H1 (cell line): ENCODE results near the gene LRCH1. TPM values are rescaled to one million over a fixed set of nuclear protein-coding genes. Genes with fewer than 3 reads are reported as not detected.
A peak's percentile ranks its signal among the peaks of the same experiment; 100 is the strongest.

Source experiments
- CTCF ChIA-PET: fragments of 300-600 bp; sonication (Branson Sonifier 250); formaldehyde crosslinking; loops from one replicate; lab custom pipeline; 2021; ENCODE audit not compliant: partially characterized antibody; lab: Charles Lee
- POLR2A ChIA-PET: fragments of 300-600 bp; sonication (Branson Sonifier 250); formaldehyde crosslinking; loops from one replicate; lab custom pipeline; 2021; ENCODE audit warnings: inconsistent platforms; ENCODE audit not compliant: partially characterized antibody; lab: Charles Lee
- DNase-seq, 2 experiments: peaks; one replicate each; pipeline versions ENCODE4 v3.0.0 to v3.0.0-alpha.2; 2010 to 2022; ENCODE audit warnings: low spot score in 2 of 2, low read depth in 1 of 2, mixed read lengths in 1 of 2
- FAIRE-seq: peaks from 2 replicates; lab custom pipeline; 2011; peaks lifted over from hg19 to GRCh38; lab: Jason Lieb, UNC
- H2AFZ ChIP-seq: 2 replicates; pipeline ENCODE4 v1.8.1; 2012; ENCODE audit warnings: low read length, inconsistent platforms
- H2AK5ac ChIP-seq: 2 replicates; pipeline ENCODE4 v1.6.1; 2013; ENCODE audit warnings: low read depth, low read length
- H2BK120ac ChIP-seq: replicated peaks from 2 replicates; pipeline ENCODE3; 2013; ENCODE audit warnings: low read depth, low read length, inconsistent platforms
- H2BK12ac ChIP-seq: 2 replicates; pipeline ENCODE4 v1.6.1; 2013; ENCODE audit warnings: low read depth, low read length
- H2BK15ac ChIP-seq: 2 replicates; pipeline ENCODE4 v1.6.1; 2013; ENCODE audit warnings: low read length
- H2BK20ac ChIP-seq: 2 replicates; pipeline ENCODE4 v1.6.1; 2013; ENCODE audit warnings: low read length
- H2BK5ac ChIP-seq: 2 replicates; pipeline ENCODE4 v1.6.1; 2013; ENCODE audit warnings: low read depth, low read length
- H3K14ac ChIP-seq: 2 replicates; pipeline ENCODE4 v1.6.1; 2013; ENCODE audit warnings: inconsistent platforms; ENCODE audit not compliant: insufficient read length
- H3K18ac ChIP-seq: 2 replicates; pipeline ENCODE4 v1.6.1; 2013; ENCODE audit warnings: low read length; ENCODE audit errors: extremely low read depth
- H3K23ac ChIP-seq: 2 replicates; pipeline ENCODE4 v1.6.1; 2013; ENCODE audit warnings: inconsistent platforms; ENCODE audit not compliant: insufficient read length
- H3K23me2 ChIP-seq: 2 replicates; pipeline ENCODE4 v1.6.1; 2013; ENCODE audit warnings: low read depth, low read length
- H3K27ac ChIP-seq: 2 replicates; pipeline ENCODE4 v1.6.1; 2011; ENCODE audit warnings: low read depth, low read length, inconsistent platforms
- H3K27me3 ChIP-seq, 4 experiments: replicated peaks in 1 of 4; 1 replicate in 1 of 4; 2 replicates in 3 of 4; pipeline versions ENCODE4 v1.6.1 to v1.8.1; 2011 to 2013; ENCODE audit warnings: low read length in 3 of 4, mild to moderate bottlenecking in 3 of 4, inconsistent platforms in 2 of 4, mixed read lengths in 2 of 4, moderate library complexity in 1 of 4; ENCODE audit not compliant: control insufficient read depth in 3 of 4, insufficient read depth in 3 of 4; ENCODE audit errors: extremely low read depth in 1 of 4
- H3K36me3 ChIP-seq, 4 experiments: 2 replicates each; pipeline versions ENCODE4 v1.6.1 to v1.8.1; 2011 to 2013; ENCODE audit warnings: mild to moderate bottlenecking in 4 of 4, low read length in 3 of 4, moderate library complexity in 2 of 4, control low read depth in 1 of 4, inconsistent platforms in 1 of 4; ENCODE audit not compliant: insufficient read depth in 4 of 4, control insufficient read depth in 2 of 4
- H3K4ac ChIP-seq: replicated peaks from 2 replicates; pipeline ENCODE3; 2013; ENCODE audit warnings: low read length, low read depth, mixed read lengths, inconsistent platforms; ENCODE audit not compliant: insufficient read length
- H3K4me1 ChIP-seq, 4 experiments: replicated peaks in 1 of 4; 1 replicate in 1 of 4; 2 replicates in 3 of 4; pipeline versions ENCODE4 v1.6.1 to v1.8.1; 2011 to 2013; ENCODE audit warnings: low read length in 3 of 4, inconsistent platforms in 2 of 4, mixed read lengths in 1 of 4; ENCODE audit not compliant: insufficient read depth in 4 of 4, control insufficient read depth in 3 of 4
- H3K4me2 ChIP-seq, 2 experiments: 2 replicates each; pipeline versions ENCODE4 v1.6.1 to v1.8.1; 2011 to 2013; ENCODE audit warnings: low read depth in 2 of 2, low read length in 2 of 2, control low read depth in 1 of 2, inconsistent platforms in 1 of 2, mild to moderate bottlenecking in 1 of 2; ENCODE audit not compliant: insufficient read depth in 1 of 2
- H3K4me3 ChIP-seq, 4 experiments: fragments of 200-600, 300-600 bp in 1 of 4; sonication (generic), shearing (Covaris generic), sonication (Bioruptor Twin) in 1 of 4; 2 replicates each; pipeline versions ENCODE4 v1.5.1 to v1.8.1; 2011 to 2016; ENCODE audit warnings: low read length in 4 of 4, low read depth in 3 of 4, control low read depth in 2 of 4, inconsistent platforms in 2 of 4, mild to moderate bottlenecking in 2 of 4, mixed read lengths in 1 of 4, moderate library complexity in 1 of 4; ENCODE audit not compliant: insufficient read depth in 2 of 4; ENCODE audit errors: extremely low read depth in 1 of 4
- H3K56ac ChIP-seq: replicated peaks from 2 replicates; pipeline ENCODE3; 2013; ENCODE audit warnings: low read depth, mild to moderate bottlenecking, mixed read lengths, low read length, inconsistent platforms; ENCODE audit not compliant: insufficient read length
- H3K79me1 ChIP-seq: 2 replicates; pipeline ENCODE4 v1.6.1; 2013; ENCODE audit warnings: low read depth, low read length, control low read depth
- H3K79me2 ChIP-seq, 2 experiments: 2 replicates each; pipeline versions ENCODE4 v1.6.1 to v1.8.1; 2012 to 2013; ENCODE audit warnings: low read length in 2 of 2, mild to moderate bottlenecking in 2 of 2, inconsistent platforms in 1 of 2; ENCODE audit not compliant: insufficient read depth in 2 of 2, control insufficient read depth in 1 of 2
- H3K9ac ChIP-seq, 4 experiments: replicated peaks in 1 of 4; 1 replicate in 1 of 4; 2 replicates in 3 of 4; pipeline versions ENCODE4 v1.6.1 to v1.8.1; 2011 to 2013; ENCODE audit warnings: low read depth in 3 of 4, low read length in 3 of 4, control low read depth in 2 of 4, mild to moderate bottlenecking in 2 of 4, moderate library complexity in 2 of 4, inconsistent platforms in 1 of 4; ENCODE audit errors: extremely low read depth in 1 of 4
- H3K9me3 ChIP-seq, 2 experiments: 2 replicates each; pipeline versions ENCODE4 v1.6.1 to v1.8.1; 2012 to 2013; ENCODE audit warnings: mild to moderate bottlenecking in 2 of 2, moderate library complexity in 2 of 2, control low read depth in 1 of 2, inconsistent platforms in 1 of 2, low read depth in 1 of 2, low read length in 1 of 2, mixed read lengths in 1 of 2; ENCODE audit not compliant: insufficient read depth in 2 of 2
- H4K20me1 ChIP-seq, 2 experiments: replicated peaks in 1 of 2; 2 replicates each; pipeline versions ENCODE3 to v1.8.1; 2011 to 2013; ENCODE audit warnings: inconsistent platforms in 2 of 2, low read length in 2 of 2, mild to moderate bottlenecking in 1 of 2; ENCODE audit not compliant: insufficient read depth in 2 of 2, control insufficient read depth in 1 of 2
- H4K5ac ChIP-seq: 2 replicates; pipeline ENCODE4 v1.6.1; 2013; ENCODE audit warnings: low read length, low read depth, mixed read lengths, inconsistent platforms; ENCODE audit not compliant: insufficient read length
- H4K8ac ChIP-seq: 2 replicates; pipeline ENCODE4 v1.8.0; 2013; ENCODE audit warnings: mild to moderate bottlenecking, moderate library complexity, low read length, inconsistent platforms; ENCODE audit not compliant: insufficient read depth; ENCODE audit errors: extremely low read depth
- H4K91ac ChIP-seq: replicated peaks from 2 replicates; pipeline ENCODE3; 2013; ENCODE audit warnings: low read length, mixed read lengths, inconsistent platforms; ENCODE audit not compliant: insufficient read length
- EP300 ChIP-seq, 2 experiments: IDR thresholded peaks; 1 replicate in 1 of 2; 2 replicates in 1 of 2; pipeline ENCODE4 v1.6.1; 2011 to 2012; ENCODE audit warnings: low read depth in 2 of 2, low read length in 2 of 2, mild to moderate bottlenecking in 2 of 2, borderline replicate concordance in 1 of 2, inconsistent platforms in 1 of 2, moderate library complexity in 1 of 2
- RAD21 ChIP-seq, 2 experiments: IDR thresholded peaks in 1 of 2; conservative IDR thresholded peaks in 1 of 2; 2 replicates each; pipeline ENCODE4 v1.6.1; 2011; ENCODE audit warnings: low read depth in 2 of 2, low read length in 2 of 2, improper control_type of control experiment in 1 of 2, inconsistent platforms in 1 of 2, mild to moderate bottlenecking in 1 of 2, moderate library complexity in 1 of 2
- WGBS, 2 experiments: shearing (Covaris generic) in 1 of 2; methylation state at CpG; one replicate each; pipeline versions ENCODE4 v1.1.6 to v1.1.7; 2013 to 2015; ENCODE audit warnings: low lambda C conversion rate in 2 of 2, mixed read lengths in 2 of 2, inconsistent platforms in 1 of 2, low coverage in 1 of 2, missing lambda C conversion rate in 1 of 2; ENCODE audit not compliant: insufficient replicate concordance in 2 of 2, insufficient coverage in 1 of 2, insufficient read length in 1 of 2; ENCODE audit errors: extremely low coverage in 1 of 2, missing lambda C conversion rate in 1 of 2; 5-methylcytosine and 5-hydroxymethylcytosine counted together
- polyA plus RNA-seq, 7 experiments: library from polyadenylated mRNA; depleted of rRNA in 3 of 7; stranded (reverse) in 5 of 7; unstranded in 2 of 7; fragments of >200 nt in 5 of 7; fragments of 200-250 nt in 2 of 7; gene quantifications; 1 replicate in 5 of 7; 2 replicates in 1 of 7; 4 replicates in 1 of 7; pipeline versions ENCODE4 v1.2.1 to v1.2.3, GENCODE V29; 2011 to 2013; ENCODE audit warnings: missing spikeins in 2 of 7, mixed read lengths in 2 of 7
- total RNA-seq: library from RNA; stranded (reverse); fragmentation: NEBNext Ultra II Directional; extraction: Animal tissue kit (Norgen Biotek cat#: 25700); gene quantifications from 2 replicates; pipeline ENCODE4 v1.2.1, GENCODE V29; 2021
- TF ChIP-seq, protein P1 (sequence below), 3 experiments: IDR thresholded peaks; 1 replicate in 2 of 3; 2 replicates in 1 of 3; pipeline versions ENCODE4 v1.5.1 to v1.6.1; 2011; ENCODE audit warnings: low read length in 3 of 3, mild to moderate bottlenecking in 3 of 3, inconsistent platforms in 2 of 3, low read depth in 1 of 3, moderate library complexity in 1 of 3; ENCODE audit not compliant: insufficient read depth in 1 of 3; ENCODE audit errors: control extremely low read depth in 1 of 3
- TF ChIP-seq, protein P2 (sequence below): IDR thresholded peaks from 2 replicates; pipeline ENCODE4 v1.6.1; 2012; ENCODE audit warnings: inconsistent platforms

The LRCH1 gene
- total and polyA plus RNA-seq, 2 of the 8 experiments (the other 6 are each of a cell fraction or from before 2014, with no cell fraction given) = 3.0 to 10.1 TPM

DNA sequence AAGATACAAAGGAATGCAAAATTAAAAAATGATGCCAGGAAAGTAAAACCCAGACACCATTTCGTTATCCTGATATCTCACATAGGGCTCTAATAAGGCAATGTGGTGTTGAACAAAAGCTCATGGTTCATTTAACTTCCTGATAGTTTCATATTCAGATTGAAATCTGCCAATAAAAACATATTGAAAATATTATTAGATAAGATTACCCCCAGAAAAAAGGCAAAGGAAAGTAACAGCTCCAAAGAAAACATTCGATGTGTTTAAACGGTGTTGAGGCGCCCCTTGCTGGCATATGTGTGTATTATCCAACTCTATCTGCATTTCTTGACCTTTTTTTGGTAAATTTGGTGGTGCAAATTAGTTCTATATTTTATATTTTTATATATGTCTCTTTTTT is 168.1 kb downstream of the LRCH1 start:
- no peaks in the 10 kb centered on the region for H3K79me2 ChIP-seq
- H3K9ac ChIP-seq = no peak overlapping the region
- no peaks in the 10 kb centered on the region for H3K23me2 ChIP-seq
- WGBS, 2 experiments = 39% methylated on average over 4 of the region's 4 CpGs; no CpG with 5 or more reads in 1 of the 2 experiments
- FAIRE-seq (no peak), DNase-seq (no peak)
- H3K4me2 ChIP-seq = no peak overlapping the region
- ChIA-PET CTCF (interaction anchor here (0.5 to 8.5 kb wide), 28 partner anchors 13 to 1568 kb away, joined by 3 to 64 read pairs (median 4); partner anchors contain the start of gene LRCH1), POLR2A (no interaction called here)
- H3K4ac ChIP-seq = no peak overlapping the region
- H3K27me3 ChIP-seq = no peaks in the 10 kb centered on the region
- H3K56ac ChIP-seq = no peak overlapping the region
- no peaks in the 10 kb centered on the region for H3K79me1 ChIP-seq
- H2AK5ac ChIP-seq = no peak overlapping the region
- H4K5ac ChIP-seq = no peak overlapping the region
- no peak overlapping the region for H3K4me3 ChIP-seq
- H2BK12ac ChIP-seq = no peak overlapping the region
- H3K36me3 ChIP-seq = peaks cover 0 to 3% (median under 1%) of the 10 kb centered on the region in 4 experiments; a peak in 1 of 8 replicates
- no peaks in the 10 kb centered on the region for H3K9me3 ChIP-seq
- no peak overlapping the region for H3K18ac ChIP-seq
- H4K20me1 ChIP-seq = no peaks in the 10 kb centered on the region
- no peaks in the 10 kb centered on the region for H3K4me1 ChIP-seq
- H2BK120ac ChIP-seq = no peak overlapping the region
- H2BK15ac ChIP-seq = no peak overlapping the region
- no peak overlapping the region for H3K27ac ChIP-seq
- H3K23ac ChIP-seq = no peak overlapping the region
- no peak overlapping the region for H2AFZ ChIP-seq
- no peak overlapping the region for H2BK5ac ChIP-seq
- TF ChIP-seq, protein P1, sequence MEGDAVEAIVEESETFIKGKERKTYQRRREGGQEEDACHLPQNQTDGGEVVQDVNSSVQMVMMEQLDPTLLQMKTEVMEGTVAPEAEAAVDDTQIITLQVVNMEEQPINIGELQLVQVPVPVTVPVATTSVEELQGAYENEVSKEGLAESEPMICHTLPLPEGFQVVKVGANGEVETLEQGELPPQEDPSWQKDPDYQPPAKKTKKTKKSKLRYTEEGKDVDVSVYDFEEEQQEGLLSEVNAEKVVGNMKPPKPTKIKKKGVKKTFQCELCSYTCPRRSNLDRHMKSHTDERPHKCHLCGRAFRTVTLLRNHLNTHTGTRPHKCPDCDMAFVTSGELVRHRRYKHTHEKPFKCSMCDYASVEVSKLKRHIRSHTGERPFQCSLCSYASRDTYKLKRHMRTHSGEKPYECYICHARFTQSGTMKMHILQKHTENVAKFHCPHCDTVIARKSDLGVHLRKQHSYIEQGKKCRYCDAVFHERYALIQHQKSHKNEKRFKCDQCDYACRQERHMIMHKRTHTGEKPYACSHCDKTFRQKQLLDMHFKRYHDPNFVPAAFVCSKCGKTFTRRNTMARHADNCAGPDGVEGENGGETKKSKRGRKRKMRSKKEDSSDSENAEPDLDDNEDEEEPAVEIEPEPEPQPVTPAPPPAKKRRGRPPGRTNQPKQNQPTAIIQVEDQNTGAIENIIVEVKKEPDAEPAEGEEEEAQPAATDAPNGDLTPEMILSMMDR (IDR thresholded peaks at IDR 0.05; ENCODE audit: control extremely low read depth in 1 of 3, insufficient read depth in 1 of 3, low read depth in 1 of 3, low read length in 3 of 3) = peak in 2 of 3 experiments; percentile 56 to 68; a peak in 3 of 4 replicates
- no peak for TF ChIP-seq EP300 (IDR thresholded peaks at IDR 0.05; ENCODE audit: borderline replicate concordance in 1 of 2, low read depth in 2 of 2, low read length in 2 of 2)
- peak; percentile 83 to 84 for TF ChIP-seq RAD21 (IDR thresholded peaks at IDR 0.05 in 1 of 2, conservative IDR thresholded peaks at IDR 0.05 in 1 of 2; ENCODE audit: low read depth in 2 of 2, low read length in 2 of 2)
- TF ChIP-seq, protein P2, sequence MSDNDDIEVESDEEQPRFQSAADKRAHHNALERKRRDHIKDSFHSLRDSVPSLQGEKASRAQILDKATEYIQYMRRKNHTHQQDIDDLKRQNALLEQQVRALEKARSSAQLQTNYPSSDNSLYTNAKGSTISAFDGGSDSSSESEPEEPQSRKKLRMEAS = no peak
- no peak overlapping the region for H2BK20ac ChIP-seq
- no peak overlapping the region for H4K91ac ChIP-seq
- no peak overlapping the region for H4K8ac ChIP-seq
- no peak overlapping the region for H3K14ac ChIP-seq
